Activated CD8-positive, alpha-beta memory T cell treated with anti-CD3 and anti-CD28 coated beads for 36 hours (primary cell): ENCODE measurements around the gene INAVA. TPM values are rescaled to one million over a fixed set of nuclear protein-coding genes. Genes with fewer than 3 reads are reported as not detected.

Experiments
- CTCF ChIA-PET: fragments of 350-600 bp; sonication (Branson Sonifier 250); formaldehyde crosslinking; loops from one replicate; lab custom pipeline; 2021; ENCODE audit warnings: antibody characterized with exemption; lab: Charles Lee
- POLR2A ChIA-PET: fragments of 350-600 bp; sonication (Branson Sonifier 250); formaldehyde crosslinking; loops from one replicate; lab custom pipeline; 2021; ENCODE audit warnings: antibody characterized with exemption; lab: Charles Lee
- total RNA-seq, 2 experiments: library from RNA; stranded (reverse); gene quantifications; one replicate each; pipeline ENCODE4 v1.2.3, GENCODE V29; 2021

Gene INAVA
- total RNA-seq, 2 experiments from 2014 or later, result 0.06 TPM; not detected in 1

- ChIA-PET CTCF (interaction anchor here (1.0 to 2.4 kb wide), 3 partner anchors 13 to 24 kb away, joined by 3 to 9 read pairs (median 5); no protein-coding TSS in a partner anchor), POLR2A (interaction anchor here (0.6 to 0.8 kb wide), 3 partner anchors 12 to 267 kb away, joined by 3 to 6 read pairs (median 3); partner anchors contain the start of gene DDX59)
Observed at GRCh38 chr1:200891774-200892157, 2.9 kb upstream of the INAVA start.

- POLR2A ChIA-PET, result no interaction called here
- CTCF ChIA-PET, result interaction anchor here (2.4 kb wide), 1 partner anchor 12 kb away, joined by 9 read pairs; no protein-coding TSS in a partner anchor
Observed at GRCh38 chr1:200892546-200892945, 2.2 kb upstream of the INAVA start.

- CTCF ChIA-PET, result no interaction called here
- POLR2A ChIA-PET, result no interaction called here
Observed at GRCh38 chr1:200892958-200893357, 1.7 kb upstream of the INAVA start.

GRCh38 chr1:200893411-200893901 is 1.2 kb upstream of the INAVA start:
- CTCF ChIA-PET, result no interaction called here
- POLR2A ChIA-PET, result no interaction called here

GRCh38 chr1:200895443-200895789 is 716 bp downstream of the INAVA start:
- POLR2A ChIA-PET, result interaction anchor here (0.6 kb wide), 2 partner anchors 9 to 45 kb away, joined by 3 read pairs; no protein-coding TSS in a partner anchor
- CTCF ChIA-PET, result no interaction called here

GRCh38 chr1:200895801-200896530 is 1.3 kb downstream of the INAVA start:
- ChIA-PET CTCF (interaction anchor here (0.6 to 1.0 kb wide), 2 partner anchors 16 to 124 kb away, joined by 3 read pairs; no protein-coding TSS in a partner anchor), POLR2A (interaction anchor here (0.6 kb wide), 1 partner anchor 8 kb away, joined by 3 read pairs; no protein-coding TSS in a partner anchor)

- POLR2A ChIA-PET, result no interaction called here
- CTCF ChIA-PET, result interaction anchor here (0.6 to 1.0 kb wide), 2 partner anchors 15 to 124 kb away, joined by 3 read pairs; no protein-coding TSS in a partner anchor
Observed at GRCh38 chr1:200896531-200897196, 2.0 kb downstream of the INAVA start.

- CTCF ChIA-PET, result no interaction called here
- POLR2A ChIA-PET, result no interaction called here
Observed at GRCh38 chr1:200897259-200897658, 2.6 kb downstream of the INAVA start.

GRCh38 chr1:200899015-200899386 is 4.3 kb downstream of the INAVA start:
- POLR2A ChIA-PET, result no interaction called here
- CTCF ChIA-PET, result no interaction called here

- ChIA-PET POLR2A (no interaction called here), CTCF (no interaction called here)
Observed at GRCh38 chr1:200899451-200899915, 4.8 kb downstream of the INAVA start.

GRCh38 chr1:200899954-200900867 is 5.5 kb downstream of the INAVA start:
- POLR2A ChIA-PET, result no interaction called here
- CTCF ChIA-PET, result interaction anchor here (1.2 kb wide), 1 partner anchor 12 kb away, joined by 3 read pairs; no protein-coding TSS in a partner anchor

- ChIA-PET POLR2A (no interaction called here), CTCF (interaction anchor here (1.2 kb wide), 1 partner anchor 13 kb away, joined by 3 read pairs; no protein-coding TSS in a partner anchor)
Observed at GRCh38 chr1:200900877-200901276, 6.2 kb downstream of the INAVA start.

- POLR2A ChIA-PET, result no interaction called here
- CTCF ChIA-PET, result interaction anchor here (1.2 kb wide), 1 partner anchor 13 kb away, joined by 3 read pairs; no protein-coding TSS in a partner anchor
Observed at GRCh38 chr1:200901350-200901749, 6.7 kb downstream of the INAVA start.

- CTCF ChIA-PET, result interaction anchor here (1.2 kb wide), 1 partner anchor 14 kb away, joined by 3 read pairs; no protein-coding TSS in a partner anchor
- POLR2A ChIA-PET, result no interaction called here
Observed at GRCh38 chr1:200901796-200902444, 7.2 kb downstream of the INAVA start.

- CTCF ChIA-PET, result interaction anchor here (0.5 to 2.4 kb wide), 4 partner anchors 13 to 76 kb away, joined by 3 to 9 read pairs (median 4); no protein-coding TSS in a partner anchor
- POLR2A ChIA-PET, result no interaction called here
Observed at GRCh38 chr1:200903793-200904192, 9.1 kb downstream of the INAVA start.

- POLR2A ChIA-PET, result interaction anchor here (0.6 to 1.2 kb wide), 3 partner anchors 9 to 28 kb away, joined by 3 to 5 read pairs (median 5); no protein-coding TSS in a partner anchor
- CTCF ChIA-PET, result interaction anchor here (0.8 to 2.4 kb wide), 2 partner anchors 14 to 26 kb away, joined by 4 to 9 read pairs; no protein-coding TSS in a partner anchor
Observed at GRCh38 chr1:200904772-200905171, 10.1 kb downstream of the INAVA start.

- ChIA-PET POLR2A (interaction anchor here (0.6 to 1.2 kb wide), 3 partner anchors 16 to 28 kb away, joined by 4 to 5 read pairs (median 5); no protein-coding TSS in a partner anchor), CTCF (interaction anchor here (0.6 to 2.4 kb wide), 5 partner anchors 14 to 396 kb away, joined by 3 to 9 read pairs (median 3); no protein-coding TSS in a partner anchor)
Observed at GRCh38 chr1:200905411-200906052, 10.8 kb downstream of the INAVA start.
